Activated T-cell treated with anti-CD3 and anti-CD28 coated beads for 4 hours (primary cell): ENCODE measurements around the gene GMPR2.

ENCODE experiments used
- DNase-seq: peaks from one replicate; pipeline ENCODE4 v3.0.0-alpha.2; 2020

Gene GMPR2

GRCh38 chr14:24270537-24271133 is 37.9 kb downstream of the GMPR2 start:
- DNase-seq, result no peak

GRCh38 chr14:24271134-24271833 is 38.6 kb downstream of the GMPR2 start, which contains the start of gene RABGGTA:
RABGGTA (minus strand) TSS chr14:24271597; CDS start chr14:24271115, 482 bp downstream.
- peak; percentile 77 for DNase-seq

- no peak for DNase-seq
Observed at GRCh38 chr14:24271834-24272263, 39.1 kb downstream of the GMPR2 start.

GRCh38 chr14:24272467-24272866 is 39.7 kb downstream of the GMPR2 start:
- DNase-seq, result no peak

- DNase-seq, result no peak
Observed at GRCh38 chr14:24273422-24273998, 40.8 kb downstream of the GMPR2 start.

- peak; percentile 31 for DNase-seq
Observed at GRCh38 chr14:24274101-24274543, 41.4 kb downstream of the GMPR2 start.

- no peak for DNase-seq
Observed at GRCh38 chr14:24277071-24277470, 44.3 kb downstream of the GMPR2 start.

- DNase-seq, result no peak
Observed at GRCh38 chr14:24277606-24278321, 45.0 kb downstream of the GMPR2 start.

- DNase-seq, result no peak
Observed at GRCh38 chr14:24278424-24278823, 45.7 kb downstream of the GMPR2 start.

GRCh38 chr14:24279301-24280186 is 46.8 kb downstream of the GMPR2 start:
- peak; percentile 29 for DNase-seq

- no peak for DNase-seq
Observed at GRCh38 chr14:24280797-24281460, 48.2 kb downstream of the GMPR2 start.

- no peak for DNase-seq
Observed at GRCh38 chr14:24281636-24282035, 48.9 kb downstream of the GMPR2 start.

- DNase-seq, result no peak
Observed at GRCh38 chr14:24282736-24283135, 50.0 kb downstream of the GMPR2 start.

- DNase-seq, result no peak
Observed at GRCh38 chr14:24283796-24284460, 51.2 kb downstream of the GMPR2 start.

GRCh38 chr14:24284501-24285035 is 51.8 kb downstream of the GMPR2 start:
- no peak for DNase-seq

- no peak for DNase-seq
Observed at GRCh38 chr14:24285351-24285750, 52.6 kb downstream of the GMPR2 start.

GRCh38 chr14:24286996-24287395 is 54.3 kb downstream of the GMPR2 start:
- DNase-seq, result no peak
